Measurements from ENCODE around the gene SLC38A3. TPM values are rescaled to one million over a fixed set of nuclear protein-coding genes. Genes with fewer than 3 reads are reported as not detected.

SLC38A3 gene
- total and polyA plus RNA-seq, 2 of the 8 experiments (the other 6 are each of a cell fraction or from before 2014, with no cell fraction given) = 1.2 to 3.7 TPM

- no peak for FAIRE-seq
- H4K20me1 ChIP-seq (replicated peaks in 1 of 2; ENCODE audit: control insufficient read depth in 1 of 2, insufficient read depth in 2 of 2, low read length in 2 of 2) = peaks cover 24 to 33% of the 10 kb centered on the region in 2 experiments
Observed at GRCh38 chr3:50242851-50243542, 37.9 kb downstream of the SLC38A3 start.

More at GRCh38 chr3:50242851-50243542, 37.9 kb downstream of the SLC38A3 start:
- no peaks in the 10 kb centered on the region for H3K9me3 ChIP-seq (ENCODE audit: insufficient read depth in 2 of 2, low read depth in 1 of 2, low read length in 1 of 2)
- H2AK5ac ChIP-seq (ENCODE audit: low read depth, low read length) = no peak overlapping the region
- H3K4me1 ChIP-seq (replicated peaks in 1 of 4; ENCODE audit: control insufficient read depth in 3 of 4, insufficient read depth in 4 of 4, low read length in 3 of 4) = peaks cover 12 to 74% (median 65%) of the 10 kb centered on the region in 4 experiments
- H3K36me3 ChIP-seq (ENCODE audit: control insufficient read depth in 2 of 4, insufficient read depth in 4 of 4, low read length in 3 of 4) = peaks cover 0 to 3% (median 2%) of the 10 kb centered on the region in 4 experiments; a peak in 2 of 8 replicates
- H2BK5ac ChIP-seq (ENCODE audit: low read depth, low read length) = peak overlapping the region; percentile 98; the same call in 1 of the 2 replicates
- peak overlapping the region; percentile 65 for H3K27ac ChIP-seq (ENCODE audit: low read depth, low read length)
- DNase-seq (ENCODE audit: low read depth in 1 of 2, low spot score in 2 of 2) = no peak
- H3K56ac ChIP-seq (replicated peaks; ENCODE audit: insufficient read length, low read depth, low read length) = no peak overlapping the region
- H3K4me2 ChIP-seq (ENCODE audit: insufficient read depth in 1 of 2, low read depth in 2 of 2, low read length in 2 of 2) = 0 out of 4 replicates have a peak overlapping the region, but pooled peaks of 1 of the 2 experiments have one; percentile 28
- peaks cover 7% of the 10 kb centered on the region; the same call in 1 of the 2 replicates for H3K23me2 ChIP-seq (ENCODE audit: low read depth, low read length)
- no peak overlapping the region for H4K5ac ChIP-seq (ENCODE audit: insufficient read length, low read depth, low read length)
- no peak for TF ChIP-seq CHD2 (IDR thresholded peaks at IDR 0.05; ENCODE audit: low read length)
- peak in 1 of 3 experiments; percentile 34; a peak in 2 of 4 replicates for TF ChIP-seq CTCF (IDR thresholded peaks at IDR 0.05; ENCODE audit: control extremely low read depth in 1 of 3, insufficient read depth in 1 of 3, low read depth in 1 of 3, low read length in 3 of 3)
- no peak for TF ChIP-seq TAF1 (IDR thresholded peaks at IDR 0.05; ENCODE audit: low read depth, low read length)
- no peak for TF ChIP-seq NANOG (IDR thresholded peaks at IDR 0.05; ENCODE audit: insufficient read depth, low read depth, low read length, poor library complexity, severe bottlenecking)
- H3K79me1 ChIP-seq (ENCODE audit: low read depth, low read length) = peaks cover 27% of the 10 kb centered on the region
- no peaks in the 10 kb centered on the region for H3K27me3 ChIP-seq (replicated peaks in 1 of 4; ENCODE audit: control insufficient read depth in 3 of 4, extremely low read depth in 1 of 4, insufficient read depth in 3 of 4, low read length in 3 of 4)
- no peak overlapping the region for H4K8ac ChIP-seq (ENCODE audit: extremely low read depth, insufficient read depth, low read length)
- peak overlapping the region; percentile 77 for H2BK12ac ChIP-seq (ENCODE audit: low read depth, low read length)
- no peak overlapping the region for H3K9ac ChIP-seq (replicated peaks in 1 of 4; ENCODE audit: extremely low read depth in 1 of 4, low read depth in 3 of 4, low read length in 3 of 4)
- H3K23ac ChIP-seq (ENCODE audit: insufficient read length) = no peak overlapping the region
- ChIA-PET POLR2A (ENCODE audit: partially characterized antibody) (interaction anchor here (1.1 to 3.4 kb wide), 8 partner anchors 8 to 52 kb away, joined by 3 to 22 read pairs (median 4); partner anchors contain the start of gene GNAT1), CTCF (ENCODE audit: partially characterized antibody) (interaction anchor here (1.3 to 53.5 kb wide), 5 partner anchors 16 to 123 kb away, joined by 3 to 2149 read pairs (median 121); partner anchors contain the start of genes GNAI2, GNAT1, LSMEM2 and SEMA3B)
- H3K4me3 ChIP-seq (ENCODE audit: extremely low read depth in 1 of 4, insufficient read depth in 2 of 4, low read depth in 3 of 4, low read length in 4 of 4) = no peak overlapping the region
- WGBS, 2 experiments (ENCODE audit: extremely low coverage in 1 of 2, insufficient coverage in 1 of 2, insufficient read length in 1 of 2, insufficient replicate concordance in 2 of 2, low coverage in 1 of 2, low lambda C conversion rate in 2 of 2, missing lambda C conversion rate in 1 of 2) = 77% methylated on average over 14 of the region's 14 CpGs; no CpG with 5 or more reads in 1 of the 2 experiments
- peak overlapping the region; percentile 15 for H3K4ac ChIP-seq (replicated peaks; ENCODE audit: insufficient read length, low read depth, low read length)
- H2BK15ac ChIP-seq (ENCODE audit: low read length) = peak overlapping the region; percentile 99; the same call in 1 of the 2 replicates
- no peak overlapping the region for H3K14ac ChIP-seq (ENCODE audit: insufficient read length)
- H2BK120ac ChIP-seq (replicated peaks; ENCODE audit: low read depth, low read length) = no peak overlapping the region
- H3K79me2 ChIP-seq (ENCODE audit: control insufficient read depth in 1 of 2, insufficient read depth in 2 of 2, low read length in 2 of 2) = peaks cover 33 to 91% of the 10 kb centered on the region in 2 experiments
- no peak overlapping the region; the same call in 1 of the 2 replicates for H2BK20ac ChIP-seq (ENCODE audit: low read length)
- peak overlapping the region; percentile 44 for H3K18ac ChIP-seq (ENCODE audit: extremely low read depth, low read length)
- H2AFZ ChIP-seq (ENCODE audit: low read length) = no peak overlapping the region
- H4K91ac ChIP-seq (replicated peaks; ENCODE audit: insufficient read length, low read length) = peak overlapping the region; percentile 1

Data from H1 (cell line).